A549 (cell line): ENCODE results near the gene CLCA2. TPM values are rescaled to one million over a fixed set of nuclear protein-coding genes. Genes with fewer than 3 reads are reported as not detected.

Source experiments
- ATAC-seq, 2 experiments: fragments of 200-7000 bp in 1 of 2; fragments of >200 bp in 1 of 2; cut with Nextera tagmentation in 1 of 2; cut with Tn5 transposase in 1 of 2; 3 replicates each; pipeline versions ENCODE4 v1.8.0 to v1.9.1; 2018 to 2020; ENCODE audit warnings: mild to moderate bottlenecking in 1 of 2, moderate library complexity in 1 of 2
- CTCF ChIA-PET: fragments of 300-600 bp; sonication (Branson Sonifier 250); formaldehyde crosslinking; extraction: SDS; loops from one replicate; lab custom pipeline; 2021; ENCODE audit warnings: antibody characterized with exemption, inconsistent platforms; lab: Yijun Ruan, JAX
- POLR2A ChIA-PET: fragments of 350-600 bp; formaldehyde crosslinking; extraction: SDS; loops from one replicate; lab custom pipeline; 2021; ENCODE audit warnings: antibody characterized with exemption, inconsistent platforms; lab: Yijun Ruan, JAX
- DNase-seq, 2 experiments: peaks; one replicate each; pipeline versions ENCODE4 v3.0.0 to v3.0.0-alpha.2; 2011 to 2016; ENCODE audit warnings: low read depth in 1 of 2, low spot score in 1 of 2
- FAIRE-seq: peaks from 2 replicates; lab custom pipeline; 2011; peaks lifted over from hg19 to GRCh38; lab: Jason Lieb, UNC
- H3K27ac ChIP-seq, 2 experiments: fragments of >200 bp; sonication (Bioruptor Twin); formaldehyde crosslinking; 3 replicates each; pipeline ENCODE4 v1.5.1; 2016 to 2017
- H3K4me1 ChIP-seq: fragments of >200 bp; sonication (Bioruptor Twin); formaldehyde crosslinking; 3 replicates; pipeline ENCODE4 v1.6.1; 2016
- H3K4me2 ChIP-seq: fragments of >200 bp; sonication (Bioruptor Twin); formaldehyde crosslinking; 3 replicates; pipeline ENCODE4 v1.6.1; 2016
- H3K4me3 ChIP-seq: fragments of >200 bp; sonication (Bioruptor Twin); formaldehyde crosslinking; 3 replicates; pipeline ENCODE4 v1.5.1; 2016
- H3K9me3 ChIP-seq: fragments of >200 bp; sonication (Bioruptor Twin); formaldehyde crosslinking; 3 replicates; pipeline ENCODE4 v1.6.1; 2016
- CBX2 ChIP-seq: fragments of 200-600 bp; sonication (generic); IDR thresholded peaks from 2 replicates; pipeline ENCODE4 v1.6.1; 2016; ENCODE audit warnings: low read depth, mild to moderate bottlenecking, borderline replicate concordance
- E2F6 ChIP-seq: IDR thresholded peaks from 2 replicates; pipeline ENCODE4 v1.6.1; 2012; ENCODE audit warnings: low read depth, borderline replicate concordance
- FOSB ChIP-seq: fragments of 250-450 bp; sonication (Bioruptor Pico); IDR thresholded peaks from 2 replicates; pipeline ENCODE4 v1.5.0; 2020; ENCODE audit warnings: mild to moderate bottlenecking, moderate library complexity
- HES2 ChIP-seq: fragments of >200 bp; sonication (Bioruptor Twin); formaldehyde crosslinking; IDR thresholded peaks from 2 replicates; pipeline ENCODE4 v1.6.1; 2016
- HOXB13 ChIP-seq: fragments of 250-450 bp; sonication (Bioruptor Pico); IDR thresholded peaks from 2 replicates; pipeline ENCODE4 v1.5.0; 2020; ENCODE audit warnings: low read depth, mild to moderate bottlenecking, moderate library complexity
- JUN ChIP-seq, 2 experiments: fragments of >200 bp; sonication (Bioruptor Twin); formaldehyde crosslinking; IDR thresholded peaks; 2 replicates in 1 of 2; 3 replicates in 1 of 2; pipeline ENCODE4 v1.6.1; 2016 to 2017
- KDM1A ChIP-seq: fragments of 200-600 bp; sonication (generic); IDR thresholded peaks from 2 replicates; pipeline ENCODE4 v1.6.1; 2016; ENCODE audit warnings: low read depth, mild to moderate bottlenecking
- NFE2L2 ChIP-seq: fragments of 150-350 bp; conservative IDR thresholded peaks from 2 replicates; pipeline ENCODE4 v1.6.1; 2014; ENCODE audit warnings: low read length
- PBX3 ChIP-seq: IDR thresholded peaks from 2 replicates; pipeline ENCODE4 v1.6.1; 2012
- POLR2A ChIP-seq: IDR thresholded peaks from 2 replicates; pipeline ENCODE4 v1.6.1; 2012; ENCODE audit warnings: mild to moderate bottlenecking, low read length
- RARB ChIP-seq: fragments of 250-450 bp; sonication (Bioruptor Pico); IDR thresholded peaks from 2 replicates; pipeline ENCODE4 v1.8.0; 2021; ENCODE audit warnings: mild to moderate bottlenecking, moderate library complexity
- REST ChIP-seq: fragments of 200-600 bp; sonication (generic); IDR thresholded peaks from 2 replicates; pipeline ENCODE4 v1.6.1; 2016; ENCODE audit warnings: antibody characterized with exemption, mild to moderate bottlenecking, moderate library complexity
- RFX5 ChIP-seq: fragments of 450-650 bp; IDR thresholded peaks from 2 replicates; pipeline ENCODE4 v1.7.1; 2014; ENCODE audit warnings: antibody characterized with exemption, mild to moderate bottlenecking, moderate library complexity
- SMC3 ChIP-seq: fragments of >200 bp; sonication (Bioruptor Twin); formaldehyde crosslinking; IDR thresholded peaks from 3 replicates; pipeline ENCODE4 v1.6.1; 2018; ENCODE audit warnings: inconsistent platforms
- ZSCAN20 ChIP-seq: fragments of 250-450 bp; sonication (Bioruptor Pico); IDR thresholded peaks from 2 replicates; pipeline ENCODE4 v1.8.0; 2022; ENCODE audit warnings: mild to moderate bottlenecking, moderate library complexity
- WGBS: methylation state at CpG from one replicate; pipeline ENCODE4 v1.1.6; 2017; ENCODE audit errors: missing lambda C conversion rate; 5-methylcytosine and 5-hydroxymethylcytosine counted together
- polyA plus RNA-seq, 4 experiments: library from polyadenylated mRNA; depleted of rRNA in 3 of 4; stranded (reverse); fragments of >200 nt; fragmentation: RNase III in 1 of 4; extraction: RNeasy Plus Mini Kit Qiagen cat#74134 plus additional on column Dnase treatment in 1 of 4; gene quantifications; 2 replicates in 3 of 4; 3 replicates in 1 of 4; pipeline ENCODE4 v1.2.3, GENCODE V29; 2011 to 2017
- TF ChIP-seq, protein P1 (sequence below): IDR thresholded peaks from 2 replicates; pipeline ENCODE4 v1.6.1; 2012
- TF ChIP-seq, protein P2 (sequence below): fragments of 250-450 bp; sonication (Bioruptor Pico); IDR thresholded peaks from 2 replicates; pipeline ENCODE4 v1.5.0; 2020; ENCODE audit warnings: low read depth, mild to moderate bottlenecking, moderate library complexity

Gene CLCA2
- polyA plus RNA-seq, 2 of the 4 experiments (the other 2 are of a cell fraction), result 0.05 TPM; not detected in 1

GRCh38 chr1:86395751-86396497, 28.0 kb upstream of the CLCA2 start, which contains the start of gene ODF2L:
Gene ODF2L, minus strand, starts transcription at chr1:86396323. Its CDS starts 9,296 bp downstream, at chr1:86387027.
- H3K4me1 ChIP-seq, result 0 out of 3 replicates have a peak, but pooled peaks cover 3% of the 10 kb centered on the region
- ATAC-seq, result peak; percentile 100
- H3K9me3 ChIP-seq, result no peaks in the 10 kb centered on the region
- TF ChIP-seq E2F6 (peak; percentile 12; the same call in 1 of the 2 replicates), ZSCAN20 (CRISPR knock-in tag) (no peak), POLR2A (peak; percentile 40), REST (no peak), RFX5 (peak; percentile 45; the same call in 1 of the 2 replicates), JUN (IDR thresholded peaks at IDR 0.05) (peak in 1 of 2 experiments; percentile 26; a peak in 1 of 5 replicates)
- TF ChIP-seq, protein P1, sequence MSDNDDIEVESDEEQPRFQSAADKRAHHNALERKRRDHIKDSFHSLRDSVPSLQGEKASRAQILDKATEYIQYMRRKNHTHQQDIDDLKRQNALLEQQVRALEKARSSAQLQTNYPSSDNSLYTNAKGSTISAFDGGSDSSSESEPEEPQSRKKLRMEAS, result peak; percentile 53
- peak within 1 kb of the TSS; percentile 71 for H3K4me3 ChIP-seq
- DNase-seq, result peak; percentile 56 to 79
- H3K27ac ChIP-seq, result peak within 1 kb of the TSS; percentile 76 to 91
- POLR2A ChIA-PET, result interaction anchor here (0.5 to 0.7 kb wide), 3 partner anchors 14 to 999 kb away, joined by 3 to 4 read pairs (median 4); no protein-coding TSS in a partner anchor
- CTCF ChIA-PET, result interaction anchor here (1.1 kb wide), 1 partner anchor 308 kb away, joined by 3 read pairs; the partner anchor contains the start of gene SH3GLB1
- peak within 1 kb of the TSS; percentile 64 for H3K4me2 ChIP-seq
- 2% methylated on average over 28 of the region's 56 CpGs for WGBS
- FAIRE-seq, result no peak

DNA sequence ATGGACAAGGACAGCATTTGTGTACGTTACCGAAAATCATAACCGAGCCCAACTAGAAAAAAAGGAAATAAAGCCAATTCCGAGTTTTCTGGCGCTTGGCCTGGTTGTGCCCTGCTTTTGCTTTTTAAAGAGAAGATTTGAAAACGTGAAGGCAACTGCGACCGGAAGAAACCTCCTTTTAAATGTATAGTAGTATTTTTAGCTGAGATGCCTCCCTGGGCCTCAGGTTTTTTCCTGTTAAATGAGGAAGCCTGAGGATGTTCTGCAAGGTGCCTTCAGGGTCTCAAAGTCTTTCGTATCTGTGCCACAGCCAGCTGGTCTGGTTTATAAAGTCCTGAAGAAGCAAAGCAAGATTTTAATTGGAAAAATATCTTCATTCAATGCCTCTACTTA, 27.5 kb upstream of the CLCA2 start:
- ChIA-PET POLR2A (interaction anchor here (0.7 kb wide), 2 partner anchors 14 to 33 kb away, joined by 3 to 4 read pairs; no protein-coding TSS in a partner anchor), CTCF (no interaction called here)
- TF ChIP-seq SMC3, result no peak
- no peak for TF ChIP-seq FOSB (CRISPR knock-in tag)
- TF ChIP-seq E2F6, result no peak
- TF ChIP-seq RARB (CRISPR knock-in tag), result no peak
- TF ChIP-seq KDM1A, result no peak
- TF ChIP-seq PBX3, result no peak
- no peak for TF ChIP-seq REST
- TF ChIP-seq CBX2, result no peak
- TF ChIP-seq HOXB13 (CRISPR knock-in tag), result no peak
- no peak for TF ChIP-seq JUN (IDR thresholded peaks at IDR 0.05)
- TF ChIP-seq HES2, result no peak
- TF ChIP-seq NFE2L2, result no peak
- TF ChIP-seq, protein P2, sequence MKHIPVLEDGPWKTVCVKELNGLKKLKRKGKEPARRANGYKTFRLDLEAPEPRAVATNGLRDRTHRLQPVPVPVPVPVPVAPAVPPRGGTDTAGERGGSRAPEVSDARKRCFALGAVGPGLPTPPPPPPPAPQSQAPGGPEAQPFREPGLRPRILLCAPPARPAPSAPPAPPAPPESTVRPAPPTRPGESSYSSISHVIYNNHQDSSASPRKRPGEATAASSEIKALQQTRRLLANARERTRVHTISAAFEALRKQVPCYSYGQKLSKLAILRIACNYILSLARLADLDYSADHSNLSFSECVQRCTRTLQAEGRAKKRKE (CRISPR knock-in tag), result no peak
- H3K4me3 ChIP-seq, result peak overlapping the region; percentile 71
- no peak for ATAC-seq
- WGBS, result 9% methylated on average over 9 of the region's 9 CpGs
- no peak for FAIRE-seq
- no peaks in the 10 kb centered on the region for H3K9me3 ChIP-seq
- H3K27ac ChIP-seq, result peak overlapping the region; percentile 76 to 91
- 0 out of 3 replicates have a peak, but pooled peaks cover 3% of the 10 kb centered on the region for H3K4me1 ChIP-seq
- peak overlapping the region; percentile 64 for H3K4me2 ChIP-seq
- no peak for DNase-seq
